GM23248 (cell line): ENCODE data around the gene CTIF. TPM values are rescaled to one million over a fixed set of nuclear protein-coding genes. Genes with fewer than 3 reads are reported as not detected.

Experiments
- DNase-seq: peaks from one replicate; pipeline ENCODE4 v3.0.0-alpha.2; 2015
- H2AFZ ChIP-seq: fragments of 200-600 bp; sonication (generic); 2 replicates; pipeline ENCODE4 v1.6.1; 2016; ENCODE audit warnings: antibody characterized with exemption
- H3F3A ChIP-seq: fragments of 200-600 bp; sonication (generic); 2 replicates; pipeline ENCODE4 v1.6.1; 2016; ENCODE audit warnings: mild to moderate bottlenecking, antibody characterized with exemption, mixed run types; ENCODE audit not compliant: insufficient read depth
- H3K27ac ChIP-seq: fragments of 200-600 bp; sonication (generic); 2 replicates; pipeline ENCODE4 v1.5.1; 2016; ENCODE audit warnings: mild to moderate bottlenecking
- H3K27me3 ChIP-seq: fragments of 200-600 bp; sonication (generic); replicated peaks from 2 replicates; pipeline ENCODE4 v1.6.1; 2016; ENCODE audit warnings: mild to moderate bottlenecking; ENCODE audit not compliant: insufficient read depth
- H3K36me3 ChIP-seq: fragments of 200-600 bp; sonication (generic); 2 replicates; pipeline ENCODE4 v1.6.1; 2016; ENCODE audit warnings: low read depth, mild to moderate bottlenecking
- H3K4me1 ChIP-seq: fragments of 200-600 bp; sonication (generic); 2 replicates; pipeline ENCODE4 v1.6.1; 2016; ENCODE audit warnings: mild to moderate bottlenecking; ENCODE audit not compliant: insufficient read depth
- H3K4me2 ChIP-seq: fragments of 200-600 bp; sonication (generic); one replicate; pipeline ENCODE4 v1.6.1; 2016; ENCODE audit warnings: mild to moderate bottlenecking; ENCODE audit not compliant: unreplicated experiment
- H3K4me3 ChIP-seq: fragments of 200-600 bp; sonication (generic); 2 replicates; pipeline ENCODE4 v1.5.1; 2016; ENCODE audit warnings: mild to moderate bottlenecking
- H3K79me2 ChIP-seq: fragments of 200-600 bp; sonication (generic); 2 replicates; pipeline ENCODE4 v1.6.1; 2016; ENCODE audit warnings: mild to moderate bottlenecking; ENCODE audit not compliant: insufficient read depth
- H3K9ac ChIP-seq: fragments of 200-600 bp; sonication (generic); 2 replicates; pipeline ENCODE4 v1.6.1; 2016; ENCODE audit warnings: mild to moderate bottlenecking
- H3K9me2 ChIP-seq: fragments of 200-600 bp; sonication (generic); 2 replicates; pipeline ENCODE4 v1.6.1; 2016; ENCODE audit warnings: mixed run types, mild to moderate bottlenecking, moderate library complexity; ENCODE audit not compliant: insufficient read depth
- H3K9me3 ChIP-seq: fragments of 200-600 bp; sonication (generic); one replicate; pipeline ENCODE4 v1.6.1; 2017; ENCODE audit warnings: low read depth
- H4K20me1 ChIP-seq: fragments of 200-600 bp; sonication (generic); 2 replicates; pipeline ENCODE4 v1.6.0; 2016; ENCODE audit not compliant: insufficient read depth
- EZH2 ChIP-seq: fragments of 200-600 bp; sonication (generic); IDR thresholded peaks from 2 replicates; pipeline ENCODE4 v1.6.1; 2018; ENCODE audit warnings: antibody characterized with exemption, mild to moderate bottlenecking; ENCODE audit not compliant: insufficient read depth, poor library complexity, severe bottlenecking
- EZH2phosphoT487 ChIP-seq: fragments of 200-600 bp; sonication (generic); IDR thresholded peaks from 2 replicates; pipeline ENCODE4 v1.6.1; 2018; ENCODE audit warnings: antibody characterized with exemption, moderate library complexity, mild to moderate bottlenecking, low read depth; ENCODE audit not compliant: insufficient read depth
- WGBS, 2 experiments: methylation state at CpG; one replicate each; pipeline ENCODE4 v1.1.6; 2015 to 2017; ENCODE audit warnings: low lambda C conversion rate in 2 of 2, low coverage in 1 of 2; ENCODE audit errors: missing lambda C conversion rate in 2 of 2; 5-methylcytosine and 5-hydroxymethylcytosine counted together
- in situ Hi-C: fragments of 300-500 bp; cut with MboI; formaldehyde crosslinking; loops from 2 replicates; pipeline ENCODE4 v1.15.0; 2020
- polyA plus RNA-seq: library from polyadenylated mRNA; unstranded; fragments of >200 nt; fragmentation: Nextera tagmentation; extraction: Ambion mirVana; gene quantifications from 2 replicates; pipeline ENCODE4 v1.2.1, GENCODE V29; 2016
- total RNA-seq: library from RNA; depleted of rRNA; stranded (reverse); fragments of >200 nt; shearing (Covaris generic); gene quantifications from 2 replicates; pipeline ENCODE4 v1.2.3, GENCODE V29; 2014

Gene CTIF
- total and polyA plus RNA-seq, 2 experiments from 2014 or later = 21.5 to 46.8 TPM

DNA sequence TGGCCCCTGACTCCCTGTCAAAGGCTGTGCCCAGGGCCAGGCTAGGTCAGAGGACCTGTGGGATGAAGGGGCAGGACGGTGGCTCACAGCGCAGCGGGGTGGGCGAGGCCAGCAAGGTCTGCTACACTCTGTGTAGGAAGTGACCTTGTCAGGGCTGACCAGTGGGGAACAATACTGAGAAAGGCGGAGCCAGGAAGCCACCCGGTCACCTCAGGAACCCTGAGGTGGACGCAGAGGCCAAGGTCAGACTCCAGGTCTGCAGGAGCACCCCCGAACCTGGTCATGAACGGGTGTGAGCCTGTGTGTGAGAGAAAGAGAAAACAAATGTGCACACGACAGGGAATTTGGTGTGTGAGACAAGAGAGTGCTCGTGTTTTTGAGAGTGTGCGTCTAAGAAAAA is 339.6 kb downstream of the CTIF start:
- in situ Hi-C loops = no loop called here
- H3K9ac ChIP-seq = no peak overlapping the region
- peaks cover 13% of the 10 kb centered on the region for H3K4me1 ChIP-seq
- no peaks in the 10 kb centered on the region for H3K9me2 ChIP-seq
- no peaks in the 10 kb centered on the region for H3K36me3 ChIP-seq
- no peak overlapping the region for H3K4me3 ChIP-seq
- no peak for DNase-seq
- H3K9me3 ChIP-seq = no peaks in the 10 kb centered on the region
- H3K27me3 ChIP-seq = no peaks in the 10 kb centered on the region
- no peaks in the 10 kb centered on the region for H3F3A ChIP-seq
- TF ChIP-seq EZH2phosphoT487 (no peak), EZH2 (no peak)
- no peak overlapping the region for H3K27ac ChIP-seq
- 73 to 77% methylated on average over 12 of the region's 12 CpGs for WGBS, 2 experiments
- 0 out of 2 replicates have a peak overlapping the region, but pooled peaks have one; percentile 5 for H2AFZ ChIP-seq
- H4K20me1 ChIP-seq = no peaks in the 10 kb centered on the region
- no peak overlapping the region for H3K4me2 ChIP-seq
- H3K79me2 ChIP-seq = no peaks in the 10 kb centered on the region; the same call in 1 of the 2 replicates

DNA sequence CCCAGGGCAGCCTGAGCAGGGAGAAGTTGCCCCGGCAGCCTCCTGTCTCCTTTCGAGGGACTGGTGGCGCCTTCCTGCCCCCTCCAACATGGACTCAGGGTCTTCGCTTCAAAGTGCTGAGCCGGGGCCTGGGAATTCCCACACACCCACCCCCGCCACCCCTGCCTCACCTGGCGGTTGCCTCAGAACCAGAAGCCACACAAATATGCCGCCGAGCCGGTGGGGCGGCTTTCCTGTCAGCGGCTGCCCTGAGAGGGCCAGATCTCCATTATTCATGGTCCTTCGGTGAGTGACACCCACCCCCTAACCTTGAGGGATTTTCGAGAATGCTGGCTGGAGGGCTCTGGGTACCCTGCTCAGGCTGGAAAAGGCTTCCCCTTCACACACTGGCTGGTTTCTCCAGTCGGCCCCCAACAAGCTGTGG is 340.2 kb downstream of the CTIF start:
- no peak for TF ChIP-seq EZH2phosphoT487
- no peak for TF ChIP-seq EZH2
- H4K20me1 ChIP-seq = no peaks in the 10 kb centered on the region
- no peak for DNase-seq
- peaks cover 9% of the 10 kb centered on the region for H3K4me1 ChIP-seq
- no peak overlapping the region for H3K27ac ChIP-seq
- no peaks in the 10 kb centered on the region for H3K27me3 ChIP-seq
- H3K9me3 ChIP-seq = no peaks in the 10 kb centered on the region
- no peaks in the 10 kb centered on the region for H3K36me3 ChIP-seq
- no peaks in the 10 kb centered on the region for H3F3A ChIP-seq
- in situ Hi-C loops = no loop called here
- H3K79me2 ChIP-seq = no peaks in the 10 kb centered on the region; the same call in 1 of the 2 replicates
- H2AFZ ChIP-seq = no peak overlapping the region
- 69 to 70% methylated on average over 14 to 15 of the region's 15 CpGs for WGBS, 2 experiments
- H3K4me2 ChIP-seq = no peak overlapping the region
- H3K9ac ChIP-seq = no peak overlapping the region
- no peak overlapping the region for H3K4me3 ChIP-seq
- H3K9me2 ChIP-seq = no peaks in the 10 kb centered on the region

DNA sequence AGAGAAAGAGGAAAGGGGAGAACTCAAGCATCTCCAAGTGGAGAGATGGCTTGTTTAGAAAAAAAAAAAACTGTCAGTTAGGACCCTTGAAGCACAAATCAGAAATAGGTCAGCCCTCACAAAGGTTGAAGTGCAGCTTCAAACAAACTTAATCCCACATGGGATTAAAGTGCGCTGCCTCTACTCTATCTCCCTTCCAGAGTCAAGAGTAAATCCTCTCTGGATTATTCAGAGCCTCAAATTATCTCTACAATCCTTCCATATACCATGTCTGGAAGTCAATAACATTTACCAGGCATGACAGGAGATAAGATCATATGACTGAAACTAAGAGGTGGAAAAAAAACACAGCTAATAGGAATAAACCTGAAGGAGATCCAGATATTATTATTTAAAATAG is 342.1 kb downstream of the CTIF start:
- Histone ChIP-seq H3K9me3 (no peaks in the 10 kb centered on the region), H3K27ac (no peak overlapping the region), H3F3A (no peaks in the 10 kb centered on the region), H3K79me2 (no peaks in the 10 kb centered on the region), H3K27me3 (no peaks in the 10 kb centered on the region), H3K9me2 (no peaks in the 10 kb centered on the region), H3K4me3 (no peak overlapping the region), H3K4me2 (no peak overlapping the region), H2AFZ (no peak overlapping the region), H3K9ac (no peak overlapping the region), H3K4me1 (peaks cover 6% of the 10 kb centered on the region; the same call in 1 of the 2 replicates), H4K20me1 (no peaks in the 10 kb centered on the region), H3K36me3 (no peaks in the 10 kb centered on the region)
- DNase-seq = no peak
- in situ Hi-C loops = no loop called here
- 100% methylated on average over 1 of the region's 1 CpG for WGBS, 2 experiments
- TF ChIP-seq EZH2phosphoT487 = no peak
- no peak for TF ChIP-seq EZH2

DNA sequence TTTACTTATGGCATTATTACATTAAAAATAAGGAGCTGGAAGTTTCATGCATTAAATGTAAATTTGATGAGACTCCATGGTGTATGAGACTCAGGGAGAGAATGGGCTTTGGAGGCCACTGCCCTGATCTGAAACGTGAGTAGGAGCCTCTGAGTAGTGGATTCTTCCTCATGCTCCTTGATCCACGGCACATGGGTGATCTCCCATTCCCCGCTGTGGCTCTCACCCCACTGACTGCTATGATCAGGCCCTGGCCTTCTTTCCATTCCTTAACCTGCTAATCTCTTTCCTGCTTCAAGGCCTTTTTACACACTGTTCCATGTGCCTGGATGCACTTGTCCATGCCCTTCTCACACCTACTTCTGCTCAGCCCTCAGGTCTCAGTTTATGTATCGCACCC is 343.5 kb downstream of the CTIF start:
- Histone ChIP-seq H3K9me3 (no peaks in the 10 kb centered on the region), H3K9ac (no peak overlapping the region), H3K4me3 (no peak overlapping the region), H3F3A (no peaks in the 10 kb centered on the region), H3K27me3 (no peaks in the 10 kb centered on the region), H3K27ac (no peak overlapping the region), H3K36me3 (no peaks in the 10 kb centered on the region), H3K9me2 (no peaks in the 10 kb centered on the region), H2AFZ (no peak overlapping the region), H3K4me1 (peaks cover 6% of the 10 kb centered on the region; the same call in 1 of the 2 replicates), H3K79me2 (no peaks in the 10 kb centered on the region), H4K20me1 (no peaks in the 10 kb centered on the region), H3K4me2 (no peak overlapping the region)
- 93 to 98% methylated on average over 4 of the region's 4 CpGs for WGBS, 2 experiments
- DNase-seq = no peak
- in situ Hi-C loops = no loop called here
- TF ChIP-seq EZH2phosphoT487 = no peak
- no peak for TF ChIP-seq EZH2

DNA sequence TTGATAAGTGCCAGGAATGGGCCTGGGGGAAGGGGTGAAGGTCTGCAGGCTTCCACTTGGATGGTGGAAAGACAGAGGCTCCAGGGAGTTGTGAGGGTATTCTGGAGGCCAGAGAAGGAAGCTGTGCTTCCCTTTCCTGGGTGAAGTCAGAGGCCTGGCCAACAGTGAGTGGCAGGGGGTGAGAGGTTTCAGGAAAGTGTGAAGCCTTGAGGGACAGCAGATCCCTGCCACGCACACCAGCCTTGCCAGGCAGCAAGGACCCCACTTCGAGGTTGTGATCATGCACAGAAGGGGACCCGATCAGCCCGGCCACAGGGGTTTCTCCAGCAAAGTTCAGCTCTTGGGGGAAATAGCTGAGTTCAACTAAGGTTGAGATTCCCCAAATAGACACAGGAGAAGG is 345.5 kb downstream of the CTIF start:
- in situ Hi-C loops = no loop called here
- no peak overlapping the region for H3K4me2 ChIP-seq
- H3K9ac ChIP-seq = no peak overlapping the region
- no peaks in the 10 kb centered on the region for H3K36me3 ChIP-seq
- no peaks in the 10 kb centered on the region for H3K79me2 ChIP-seq
- H3K27ac ChIP-seq = no peak overlapping the region
- WGBS, 2 experiments = 96 to 98% methylated on average over 4 of the region's 4 CpGs
- H3K9me2 ChIP-seq = no peaks in the 10 kb centered on the region
- DNase-seq = no peak
- no peaks in the 10 kb centered on the region for H3K9me3 ChIP-seq
- H3F3A ChIP-seq = no peaks in the 10 kb centered on the region
- TF ChIP-seq EZH2 = no peak
- TF ChIP-seq EZH2phosphoT487 = no peak
- H3K27me3 ChIP-seq = no peaks in the 10 kb centered on the region
- H4K20me1 ChIP-seq = no peaks in the 10 kb centered on the region
- H2AFZ ChIP-seq = no peak overlapping the region
- H3K4me3 ChIP-seq = no peak overlapping the region
- no peaks in the 10 kb centered on the region for H3K4me1 ChIP-seq
